Chondrocyte (in vitro differentiated cells): ENCODE data around the gene RAC3. TPM values are rescaled to one million over a fixed set of nuclear protein-coding genes. Genes with fewer than 3 reads are reported as not detected.
"Not testable (repeated sequence)": the region's sequence is repeated elsewhere in the genome, so short reads cannot be mapped to it uniquely, and the experiment has no call there.

Experiments
- DNase-seq: peaks from one replicate; pipeline ENCODE4 v3.0.0; 2021; ENCODE audit warnings: mixed read lengths, low spot score
- H3K27ac Mint-ChIP-seq: one replicate; pipeline ENCODE4 v1.8.0; 2021; ENCODE audit warnings: mild to moderate bottlenecking, moderate library complexity, mixed read lengths; ENCODE audit not compliant: unreplicated experiment
- H3K27me3 Mint-ChIP-seq: 2 replicates; pipeline ENCODE4 v1.8.0; 2021; ENCODE audit warnings: low read depth, mixed read lengths
- H3K36me3 Mint-ChIP-seq: 2 replicates; pipeline ENCODE4 v1.8.0; 2021; ENCODE audit warnings: low read depth, mixed read lengths
- H3K4me1 Mint-ChIP-seq: 2 replicates; pipeline ENCODE4 v1.8.0; 2021; ENCODE audit warnings: low read depth, mild to moderate bottlenecking, mixed read lengths
- H3K4me3 Mint-ChIP-seq: one replicate; pipeline ENCODE4 v1.8.0; 2021; ENCODE audit warnings: mild to moderate bottlenecking, moderate library complexity, mixed read lengths; ENCODE audit not compliant: unreplicated experiment
- H3K9me3 Mint-ChIP-seq: 2 replicates; pipeline ENCODE4 v1.8.0; 2021; ENCODE audit warnings: low read depth, mixed read lengths
- total RNA-seq: library from RNA; stranded (reverse); gene quantifications from 3 replicates; pipeline ENCODE4 v1.2.1, GENCODE V29; 2021
- TF ChIP-seq, protein P1 (sequence below): fragments of 200-600 bp; sonication (generic); IDR thresholded peaks from 2 replicates; pipeline ENCODE4 v1.5.0; 2021; ENCODE audit warnings: antibody characterized with exemption, mild to moderate bottlenecking, moderate library complexity

Gene RAC3
- total RNA-seq, 1 donor from 2014 or later = 32.7 TPM

DNA sequence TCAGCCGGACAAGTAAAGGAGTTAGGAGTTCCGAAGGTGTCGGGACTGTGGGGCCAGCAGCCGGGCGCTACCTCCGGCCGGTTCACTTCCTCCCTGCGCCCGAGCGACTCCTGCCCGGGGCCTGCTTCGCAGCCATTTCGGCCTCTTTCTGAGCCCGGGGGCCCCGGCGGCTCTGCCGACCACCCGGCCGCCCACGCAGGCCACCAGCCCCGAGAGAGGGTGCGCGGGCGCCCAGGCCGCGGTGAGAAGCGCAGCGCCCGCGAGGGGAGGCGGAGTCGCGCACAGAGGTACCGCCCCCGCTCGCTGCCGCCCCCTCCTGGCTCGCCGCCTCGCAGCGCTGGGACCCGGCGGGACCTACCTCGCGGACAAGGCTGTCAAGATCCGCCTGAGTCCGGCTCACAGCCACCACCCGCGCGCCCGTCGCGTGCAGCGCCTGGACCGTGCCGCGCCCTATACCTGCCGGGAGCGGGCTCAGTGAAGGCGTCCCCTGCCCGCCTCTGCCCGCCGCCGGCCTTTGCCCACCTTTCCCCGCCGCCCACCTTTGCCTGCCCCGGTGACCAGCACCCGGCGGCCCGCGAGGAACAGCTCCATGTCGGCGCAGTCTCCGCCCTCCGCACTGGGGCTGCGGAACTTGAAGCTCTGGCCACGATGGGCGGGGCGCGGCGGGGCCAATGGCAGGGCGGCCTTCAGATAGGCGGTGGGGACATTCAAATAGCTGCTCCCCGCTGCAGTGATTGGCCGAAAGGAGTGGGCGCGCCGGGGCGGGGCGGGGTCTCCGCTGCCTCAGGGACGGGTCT lies 5.8 kb downstream of the RAC3 start, which contains the start of gene DCXR:
Gene DCXR, minus strand, starts transcription at position 606 of the 797 bp plus-strand sequence. Its CDS starts 15 bp downstream, at position 591.
- peak within 1 kb of the TSS; percentile 96 for H3K27ac Mint-ChIP-seq
- DNase-seq = no peak
- no peaks in the 10 kb centered on the region for H3K36me3 Mint-ChIP-seq
- H3K9me3 Mint-ChIP-seq = no peaks in the 10 kb centered on the region
- TF ChIP-seq, protein P1, sequence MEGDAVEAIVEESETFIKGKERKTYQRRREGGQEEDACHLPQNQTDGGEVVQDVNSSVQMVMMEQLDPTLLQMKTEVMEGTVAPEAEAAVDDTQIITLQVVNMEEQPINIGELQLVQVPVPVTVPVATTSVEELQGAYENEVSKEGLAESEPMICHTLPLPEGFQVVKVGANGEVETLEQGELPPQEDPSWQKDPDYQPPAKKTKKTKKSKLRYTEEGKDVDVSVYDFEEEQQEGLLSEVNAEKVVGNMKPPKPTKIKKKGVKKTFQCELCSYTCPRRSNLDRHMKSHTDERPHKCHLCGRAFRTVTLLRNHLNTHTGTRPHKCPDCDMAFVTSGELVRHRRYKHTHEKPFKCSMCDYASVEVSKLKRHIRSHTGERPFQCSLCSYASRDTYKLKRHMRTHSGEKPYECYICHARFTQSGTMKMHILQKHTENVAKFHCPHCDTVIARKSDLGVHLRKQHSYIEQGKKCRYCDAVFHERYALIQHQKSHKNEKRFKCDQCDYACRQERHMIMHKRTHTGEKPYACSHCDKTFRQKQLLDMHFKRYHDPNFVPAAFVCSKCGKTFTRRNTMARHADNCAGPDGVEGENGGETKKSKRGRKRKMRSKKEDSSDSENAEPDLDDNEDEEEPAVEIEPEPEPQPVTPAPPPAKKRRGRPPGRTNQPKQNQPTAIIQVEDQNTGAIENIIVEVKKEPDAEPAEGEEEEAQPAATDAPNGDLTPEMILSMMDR = peak; percentile 93
- H3K4me3 Mint-ChIP-seq = peak within 1 kb of the TSS; percentile 70
- H3K4me1 Mint-ChIP-seq = peaks cover 13% of the 10 kb centered on the region
- no peaks in the 10 kb centered on the region for H3K27me3 Mint-ChIP-seq

DNA sequence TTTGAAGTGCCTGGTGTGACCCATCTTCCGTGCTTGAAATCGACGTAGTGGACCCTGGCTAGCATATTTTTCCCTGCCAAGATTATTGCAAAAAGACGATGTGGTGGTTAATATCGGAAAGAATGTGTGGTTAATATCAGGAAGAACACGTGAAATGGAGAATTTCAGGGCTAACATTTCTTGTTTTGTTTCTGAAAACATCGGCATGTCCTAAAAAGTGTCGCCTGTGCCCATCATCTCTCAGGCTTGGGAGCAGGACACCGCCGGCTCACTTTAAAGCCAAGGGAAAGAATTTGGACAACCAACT lies 6.4 kb downstream of the RAC3 start:
- no peaks in the 10 kb centered on the region for H3K36me3 Mint-ChIP-seq

DNA sequence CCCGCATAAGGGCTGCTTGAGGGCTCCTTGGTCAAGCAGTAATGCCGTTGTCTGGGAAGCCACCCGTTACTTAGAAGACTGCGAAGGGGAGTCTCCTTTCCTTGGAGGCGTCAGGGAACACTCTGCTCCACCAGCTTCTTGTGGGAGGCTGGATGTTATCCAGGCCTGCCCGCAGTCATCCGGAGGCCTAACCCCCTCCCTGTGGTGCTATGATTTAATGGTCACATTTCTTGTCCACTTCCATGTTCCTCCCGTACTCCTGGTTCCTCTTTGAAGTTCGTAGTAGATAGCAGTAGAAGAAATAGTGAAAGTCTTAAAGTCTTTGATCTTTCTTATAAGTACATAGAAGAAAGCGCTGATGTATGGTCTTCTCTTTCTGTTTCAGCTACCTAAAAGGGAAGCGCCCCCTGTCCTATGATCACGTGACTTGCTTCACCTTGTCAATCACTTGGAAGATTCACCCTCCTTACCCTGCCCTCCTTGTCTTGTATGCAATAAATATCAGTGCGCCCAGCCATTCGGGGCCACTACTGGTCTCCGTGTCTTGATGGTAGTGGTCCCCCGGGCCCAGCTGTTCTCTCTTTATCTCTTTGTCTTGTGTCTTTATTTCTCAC lies 7.4 kb downstream of the RAC3 start:
- H3K4me1 Mint-ChIP-seq, H3K9me3 Mint-ChIP-seq, DNase-seq, H3K27ac Mint-ChIP-seq, H3K27me3 Mint-ChIP-seq, H3K36me3 Mint-ChIP-seq, H3K4me3 Mint-ChIP-seq: not testable (repeated sequence)

More for the DNA sequence above, 6.4 kb downstream of the RAC3 start:
- Mint-ChIP-seq H3K27ac (peak overlapping the region; percentile 96), H3K4me3 (peak overlapping the region; percentile 68), H3K4me1 (peaks cover 10% of the 10 kb centered on the region), H3K27me3 (no peaks in the 10 kb centered on the region), H3K9me3 (no peaks in the 10 kb centered on the region)
- TF ChIP-seq, protein P1 = no peak
- no peak for DNase-seq

DNA sequence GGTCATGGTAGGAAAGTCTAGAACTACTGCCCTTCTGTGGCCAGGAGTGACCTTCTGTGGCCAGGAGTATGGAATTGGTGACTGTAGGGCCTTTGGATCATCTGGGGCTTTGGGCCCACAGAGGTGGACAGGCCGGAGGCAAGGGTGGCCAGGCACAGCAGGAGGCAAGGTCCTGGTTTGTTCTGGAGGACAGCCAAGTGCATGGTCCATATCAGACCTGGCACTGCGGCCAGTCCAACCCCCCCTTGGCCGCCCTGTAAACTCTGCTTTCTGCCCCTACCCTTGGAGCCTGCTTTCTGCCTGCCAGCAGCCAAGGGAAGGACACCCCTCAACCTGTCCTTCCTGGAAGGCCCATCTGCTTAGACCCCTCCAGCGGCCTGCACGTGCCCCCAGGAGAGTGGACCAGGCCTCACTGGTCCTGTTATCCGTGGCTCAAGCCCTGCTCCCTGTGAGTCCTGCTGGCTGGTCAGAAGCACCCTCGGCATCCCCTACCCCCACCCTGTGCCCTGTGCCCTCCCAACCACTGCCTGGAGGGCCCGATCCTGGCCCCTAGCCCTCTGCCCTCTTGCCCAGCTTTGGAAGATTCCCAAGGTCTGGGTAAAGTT lies 8.3 kb downstream of the RAC3 start:
- Mint-ChIP-seq H3K9me3 (no peaks in the 10 kb centered on the region), H3K36me3 (no peaks in the 10 kb centered on the region), H3K4me1 (peaks cover 8% of the 10 kb centered on the region), H3K27me3 (no peaks in the 10 kb centered on the region), H3K4me3 (no peak overlapping the region), H3K27ac (no peak overlapping the region)
- no peak for DNase-seq
- TF ChIP-seq, protein P1 = no peak

DNA sequence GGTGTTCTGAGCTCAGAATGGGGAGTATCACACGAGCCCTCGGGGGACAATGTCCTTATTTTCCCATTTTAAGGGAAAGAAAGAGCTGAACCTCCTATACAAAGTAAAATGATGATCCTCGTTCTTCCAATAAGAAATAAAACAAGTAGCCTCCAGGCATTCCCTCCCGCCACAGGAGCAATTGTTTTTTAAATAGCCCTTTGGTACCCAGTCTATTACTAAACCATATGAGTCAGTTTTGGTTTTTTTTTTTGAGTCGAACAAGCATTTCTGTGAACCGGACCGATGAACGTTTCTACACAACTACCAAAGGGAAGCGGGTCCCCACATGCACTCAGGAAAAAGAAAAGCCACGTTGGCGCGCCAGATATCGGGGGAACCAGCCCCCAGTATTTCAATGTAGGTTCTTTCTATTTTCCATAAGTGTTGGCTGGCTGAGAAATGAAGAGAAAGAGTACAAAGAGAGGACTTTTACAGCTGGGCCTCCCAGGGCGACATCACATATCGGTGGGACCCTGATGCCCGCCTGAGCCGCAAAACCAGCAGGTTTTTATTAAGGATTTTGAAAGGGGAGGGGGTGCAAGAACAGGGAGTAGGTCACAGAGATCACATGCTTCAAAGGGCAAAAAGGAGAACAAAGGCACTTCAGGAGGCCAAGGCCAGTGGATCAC lies 9.8 kb downstream of the RAC3 start:
- Mint-ChIP-seq H3K9me3 (no peaks in the 10 kb centered on the region), H3K27me3 (no peaks in the 10 kb centered on the region), H3K27ac (peak overlapping the region; percentile 8), H3K36me3 (no peaks in the 10 kb centered on the region), H3K4me3 (no peak overlapping the region), H3K4me1 (peaks cover 8% of the 10 kb centered on the region)
- DNase-seq = no peak
- TF ChIP-seq, protein P1 = no peak
